Measurements from ENCODE around the gene JMJD1C.
"Not testable (repeated sequence)": the region's sequence is repeated elsewhere in the genome, so short reads cannot be mapped to it uniquely, and the experiment has no call there.

The JMJD1C gene

GRCh38 chr10:63494951-63495350 lies 29.2 kb upstream of the JMJD1C start:
- Histone ChIP-seq H3K79me1 (ENCODE audit: low read depth, low read length) (peaks cover 2% of the 10 kb centered on the region), H2BK120ac (ENCODE audit: low read depth, low read length) (no peak overlapping the region), H2BK12ac (ENCODE audit: low read length) (no peak overlapping the region), H2BK15ac (ENCODE audit: low read length) (no peak overlapping the region), H3K18ac (ENCODE audit: low read length) (no peak overlapping the region), H3K14ac (ENCODE audit: low read length) (no peak overlapping the region), H4K91ac (ENCODE audit: low read depth, low read length, poor library complexity) (no peak overlapping the region), H3K4me3 (ENCODE audit: low read length in 2 of 2) (no peak overlapping the region), H3K4me1 (ENCODE audit: control insufficient read depth in 2 of 2, insufficient read depth in 1 of 2, low read depth in 1 of 2, low read length in 2 of 2) (no peaks in the 10 kb centered on the region), H3K36me3 (replicated peaks in 1 of 2; ENCODE audit: control insufficient read depth in 2 of 2, insufficient read depth in 2 of 2, low read length in 2 of 2) (peaks cover 0 to 30% of the 10 kb centered on the region in 2 donors), H3K27ac (replicated peaks; ENCODE audit: low read length) (no peak overlapping the region), H3K4ac (ENCODE audit: low read length) (no peak overlapping the region), H2AFZ (ENCODE audit: low read length) (no peak overlapping the region), H3K27me3 (ENCODE audit: control insufficient read depth in 3 of 3, insufficient read depth in 3 of 3, low read depth in 1 of 3, low read length in 3 of 3) (no peaks in the 10 kb centered on the region), H2BK5ac (ENCODE audit: low read length) (no peak overlapping the region), H3K4me2 (ENCODE audit: insufficient read depth, low read length, poor library complexity, severe bottlenecking) (no peak overlapping the region), H4K8ac (ENCODE audit: low read depth, low read length) (no peak overlapping the region), H3K9ac (ENCODE audit: low read depth, low read length, poor library complexity) (no peak overlapping the region), H2AK5ac (ENCODE audit: low read depth, low read length) (no peak overlapping the region), H3K23ac (ENCODE audit: low read depth, low read length, poor library complexity) (no peak overlapping the region), H3K9me3 (replicated peaks in 1 of 2; ENCODE audit: control insufficient read depth in 2 of 2, insufficient read depth in 1 of 2, low read depth in 1 of 2, low read length in 2 of 2) (peaks cover 0 to 33% of the 10 kb centered on the region in 2 donors)
- WGBS, 2 donors (ENCODE audit: extremely low coverage in 2 of 2, insufficient read length in 2 of 2, insufficient replicate concordance in 1 of 2): no CpG with 5 or more reads among the region's 2 CpGs
- DNase-seq (ENCODE audit: low spot score): no peak

- no peak overlapping the region for H3K4me2 ChIP-seq (ENCODE audit: insufficient read depth, low read length, poor library complexity, severe bottlenecking)
- DNase-seq (ENCODE audit: low spot score): no peak
- no peak overlapping the region for H2BK5ac ChIP-seq (ENCODE audit: low read length)
- H2AFZ ChIP-seq (ENCODE audit: low read length): no peak overlapping the region
- H4K91ac ChIP-seq (ENCODE audit: low read depth, low read length, poor library complexity): no peak overlapping the region
- no peak overlapping the region for H3K9ac ChIP-seq (ENCODE audit: low read depth, low read length, poor library complexity)
- no peak overlapping the region for H3K23ac ChIP-seq (ENCODE audit: low read depth, low read length, poor library complexity)
- H2BK120ac ChIP-seq (ENCODE audit: low read depth, low read length): no peak overlapping the region
- no peak overlapping the region for H2BK12ac ChIP-seq (ENCODE audit: low read length)
- no peaks in the 10 kb centered on the region for H3K4me1 ChIP-seq (ENCODE audit: control insufficient read depth in 2 of 2, insufficient read depth in 1 of 2, low read depth in 1 of 2, low read length in 2 of 2)
- no peak overlapping the region for H2AK5ac ChIP-seq (ENCODE audit: low read depth, low read length)
- WGBS, 2 donors (ENCODE audit: extremely low coverage in 2 of 2, insufficient read length in 2 of 2, insufficient replicate concordance in 1 of 2): no CpG with 5 or more reads among the region's 4 CpGs
- H2BK15ac ChIP-seq (ENCODE audit: low read length): no peak overlapping the region
- H3K27ac ChIP-seq (replicated peaks; ENCODE audit: low read length): no peak overlapping the region
- H3K18ac ChIP-seq (ENCODE audit: low read length): no peak overlapping the region
- H3K14ac ChIP-seq (ENCODE audit: low read length): no peak overlapping the region
- H3K4me3 ChIP-seq (ENCODE audit: low read length in 2 of 2): no peak overlapping the region
- no peaks in the 10 kb centered on the region for H3K27me3 ChIP-seq (ENCODE audit: control insufficient read depth in 3 of 3, insufficient read depth in 3 of 3, low read depth in 1 of 3, low read length in 3 of 3)
- H3K36me3 ChIP-seq (replicated peaks in 1 of 2; ENCODE audit: control insufficient read depth in 2 of 2, insufficient read depth in 2 of 2, low read length in 2 of 2): peaks cover 2 to 22% of the 10 kb centered on the region in 2 donors
- H3K4ac ChIP-seq (ENCODE audit: low read length): no peak overlapping the region
- no peak overlapping the region for H4K8ac ChIP-seq (ENCODE audit: low read depth, low read length)
- H3K79me1 ChIP-seq (ENCODE audit: low read depth, low read length): peaks cover 2% of the 10 kb centered on the region
- H3K9me3 ChIP-seq (replicated peaks in 1 of 2; ENCODE audit: control insufficient read depth in 2 of 2, insufficient read depth in 1 of 2, low read depth in 1 of 2, low read length in 2 of 2): peaks cover 0 to 36% of the 10 kb centered on the region in 2 donors
Measured at GRCh38 chr10:63493004-63493403, 27.2 kb upstream of the JMJD1C start.

- not testable (repeated sequence) for H2BK5ac ChIP-seq (ENCODE audit: low read length); H4K91ac ChIP-seq (ENCODE audit: low read depth, low read length, poor library complexity); H4K8ac ChIP-seq (ENCODE audit: low read depth, low read length); H3K9ac ChIP-seq (ENCODE audit: low read depth, low read length, poor library complexity); H3K4me3 ChIP-seq (ENCODE audit: low read length in 2 of 2); H2BK12ac ChIP-seq (ENCODE audit: low read length); H3K23ac ChIP-seq (ENCODE audit: low read depth, low read length, poor library complexity); H3K27ac ChIP-seq (replicated peaks; ENCODE audit: low read length); H2AK5ac ChIP-seq (ENCODE audit: low read depth, low read length); H3K27me3 ChIP-seq (ENCODE audit: control insufficient read depth in 3 of 3, insufficient read depth in 3 of 3, low read depth in 1 of 3, low read length in 3 of 3); H2BK15ac ChIP-seq (ENCODE audit: low read length); H3K79me1 ChIP-seq (ENCODE audit: low read depth, low read length); H2AFZ ChIP-seq (ENCODE audit: low read length); H3K14ac ChIP-seq (ENCODE audit: low read length); DNase-seq (ENCODE audit: low spot score); H3K4me2 ChIP-seq (ENCODE audit: insufficient read depth, low read length, poor library complexity, severe bottlenecking); H2BK120ac ChIP-seq (ENCODE audit: low read depth, low read length); H3K4me1 ChIP-seq (ENCODE audit: control insufficient read depth in 2 of 2, insufficient read depth in 1 of 2, low read depth in 1 of 2, low read length in 2 of 2); H3K18ac ChIP-seq (ENCODE audit: low read length); H3K4ac ChIP-seq (ENCODE audit: low read length)
- WGBS, 2 donors (ENCODE audit: extremely low coverage in 2 of 2, insufficient read length in 2 of 2, insufficient replicate concordance in 1 of 2): no CpG with 5 or more reads among the region's 6 CpGs
- H3K36me3 ChIP-seq (replicated peaks in 1 of 2; ENCODE audit: control insufficient read depth in 2 of 2, insufficient read depth in 2 of 2, low read length in 2 of 2): peaks cover 2 to 20% of the 10 kb centered on the region in 2 donors
- peaks cover 0 to 36% of the 10 kb centered on the region in 2 donors for H3K9me3 ChIP-seq (replicated peaks in 1 of 2; ENCODE audit: control insufficient read depth in 2 of 2, insufficient read depth in 1 of 2, low read depth in 1 of 2, low read length in 2 of 2)
Measured at GRCh38 chr10:63492317-63492690, 26.5 kb upstream of the JMJD1C start.

- H3K9me3 ChIP-seq (replicated peaks in 1 of 2; ENCODE audit: control insufficient read depth in 2 of 2, insufficient read depth in 1 of 2, low read depth in 1 of 2, low read length in 2 of 2): peaks cover 0 to 36% of the 10 kb centered on the region in 2 donors
- H2BK5ac ChIP-seq (ENCODE audit: low read length): no peak overlapping the region
- no peak overlapping the region for H3K23ac ChIP-seq (ENCODE audit: low read depth, low read length, poor library complexity)
- H3K4me1 ChIP-seq (ENCODE audit: control insufficient read depth in 2 of 2, insufficient read depth in 1 of 2, low read depth in 1 of 2, low read length in 2 of 2): no peaks in the 10 kb centered on the region
- DNase-seq (ENCODE audit: low spot score): no peak
- no peak overlapping the region for H2AFZ ChIP-seq (ENCODE audit: low read length)
- H3K4me2 ChIP-seq (ENCODE audit: insufficient read depth, low read length, poor library complexity, severe bottlenecking): no peak overlapping the region
- H3K9ac ChIP-seq (ENCODE audit: low read depth, low read length, poor library complexity): no peak overlapping the region
- H3K27me3 ChIP-seq (ENCODE audit: control insufficient read depth in 3 of 3, insufficient read depth in 3 of 3, low read depth in 1 of 3, low read length in 3 of 3): no peaks in the 10 kb centered on the region
- H2BK12ac ChIP-seq (ENCODE audit: low read length): no peak overlapping the region
- H3K14ac ChIP-seq (ENCODE audit: low read length): no peak overlapping the region
- no peak overlapping the region for H4K8ac ChIP-seq (ENCODE audit: low read depth, low read length)
- no peak overlapping the region for H4K91ac ChIP-seq (ENCODE audit: low read depth, low read length, poor library complexity)
- H3K36me3 ChIP-seq (replicated peaks in 1 of 2; ENCODE audit: control insufficient read depth in 2 of 2, insufficient read depth in 2 of 2, low read length in 2 of 2): peaks cover 2 to 16% of the 10 kb centered on the region in 2 donors
- no CpG with 5 or more reads among the region's 8 CpGs for whole genome bisulfite sequencing, 2 donors (ENCODE audit: extremely low coverage in 2 of 2, insufficient read length in 2 of 2, insufficient replicate concordance in 1 of 2)
- H3K79me1 ChIP-seq (ENCODE audit: low read depth, low read length): peaks cover 2% of the 10 kb centered on the region
- H3K27ac ChIP-seq (replicated peaks; ENCODE audit: low read length): no peak overlapping the region
- no peak overlapping the region for H2AK5ac ChIP-seq (ENCODE audit: low read depth, low read length)
- no peak overlapping the region for H2BK120ac ChIP-seq (ENCODE audit: low read depth, low read length)
- no peak overlapping the region for H3K4me3 ChIP-seq (ENCODE audit: low read length in 2 of 2)
- H3K18ac ChIP-seq (ENCODE audit: low read length): no peak overlapping the region
- H2BK15ac ChIP-seq (ENCODE audit: low read length): no peak overlapping the region
- no peak overlapping the region for H3K4ac ChIP-seq (ENCODE audit: low read length)
Measured at GRCh38 chr10:63491588-63492316, 26.0 kb upstream of the JMJD1C start.

Data from neuronal stem cell (in vitro differentiated cells).